GM12873 (cell line): ENCODE data around the gene CDIP1.

Source experiments
- TF ChIP-seq, protein P1 (sequence below): IDR thresholded peaks from 2 replicates; pipeline ENCODE4 v1.5.1; 2012; ENCODE audit warnings: low read depth, mild to moderate bottlenecking, moderate library complexity, low read length, control low read depth; ENCODE audit not compliant: insufficient read depth; ENCODE audit errors: missing control alignments

The CDIP1 gene

DNA sequence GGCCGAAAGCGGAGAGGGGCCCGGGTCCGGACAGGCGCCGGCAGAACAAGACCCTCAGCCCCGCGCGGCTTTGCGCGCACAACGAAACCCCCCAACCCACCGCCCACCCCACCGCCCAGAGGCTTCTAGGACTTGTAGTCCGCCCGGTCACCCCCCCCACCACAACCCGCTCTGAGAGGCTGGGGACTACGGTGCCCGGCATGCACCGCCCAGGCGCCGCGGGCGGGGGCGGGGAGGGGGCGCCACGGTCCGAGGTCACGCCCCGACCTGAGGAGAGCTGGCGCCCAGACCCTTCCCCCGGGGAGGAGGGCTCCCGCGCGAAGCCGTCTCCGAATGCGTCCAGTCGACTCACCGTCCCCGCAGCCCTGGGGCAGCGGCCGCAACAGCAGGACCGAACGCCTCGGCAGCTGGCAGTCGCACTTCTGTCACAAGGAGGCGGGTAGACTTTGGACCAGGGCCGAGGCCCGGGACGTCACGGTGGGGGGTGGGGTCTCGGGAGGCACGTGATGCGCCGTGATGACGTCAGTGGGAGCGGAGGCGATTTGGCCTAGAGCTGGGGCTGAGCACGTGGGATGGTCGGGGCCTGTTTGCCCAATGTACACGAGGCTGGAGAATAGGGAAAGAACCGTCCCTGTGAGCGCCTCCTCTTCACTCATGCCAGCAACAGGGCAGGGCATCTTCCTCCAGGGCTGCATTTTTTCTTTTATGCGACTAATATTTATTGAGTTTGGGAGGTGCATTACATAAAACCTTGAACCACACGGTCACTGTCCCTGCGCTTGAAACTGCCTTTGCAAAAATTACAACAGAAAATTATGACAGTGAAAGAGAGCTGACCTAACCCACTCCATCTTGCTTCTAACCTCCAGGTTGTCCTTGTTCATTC is at the start of gene CDIP1:
TSS of gene CDIP1 (minus strand) at position 424 of the 886 bp plus-strand sequence. CDS start 24,643 bp downstream, outside the sequence.
- TF ChIP-seq, protein P1, sequence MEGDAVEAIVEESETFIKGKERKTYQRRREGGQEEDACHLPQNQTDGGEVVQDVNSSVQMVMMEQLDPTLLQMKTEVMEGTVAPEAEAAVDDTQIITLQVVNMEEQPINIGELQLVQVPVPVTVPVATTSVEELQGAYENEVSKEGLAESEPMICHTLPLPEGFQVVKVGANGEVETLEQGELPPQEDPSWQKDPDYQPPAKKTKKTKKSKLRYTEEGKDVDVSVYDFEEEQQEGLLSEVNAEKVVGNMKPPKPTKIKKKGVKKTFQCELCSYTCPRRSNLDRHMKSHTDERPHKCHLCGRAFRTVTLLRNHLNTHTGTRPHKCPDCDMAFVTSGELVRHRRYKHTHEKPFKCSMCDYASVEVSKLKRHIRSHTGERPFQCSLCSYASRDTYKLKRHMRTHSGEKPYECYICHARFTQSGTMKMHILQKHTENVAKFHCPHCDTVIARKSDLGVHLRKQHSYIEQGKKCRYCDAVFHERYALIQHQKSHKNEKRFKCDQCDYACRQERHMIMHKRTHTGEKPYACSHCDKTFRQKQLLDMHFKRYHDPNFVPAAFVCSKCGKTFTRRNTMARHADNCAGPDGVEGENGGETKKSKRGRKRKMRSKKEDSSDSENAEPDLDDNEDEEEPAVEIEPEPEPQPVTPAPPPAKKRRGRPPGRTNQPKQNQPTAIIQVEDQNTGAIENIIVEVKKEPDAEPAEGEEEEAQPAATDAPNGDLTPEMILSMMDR, result peak; percentile 8

DNA sequence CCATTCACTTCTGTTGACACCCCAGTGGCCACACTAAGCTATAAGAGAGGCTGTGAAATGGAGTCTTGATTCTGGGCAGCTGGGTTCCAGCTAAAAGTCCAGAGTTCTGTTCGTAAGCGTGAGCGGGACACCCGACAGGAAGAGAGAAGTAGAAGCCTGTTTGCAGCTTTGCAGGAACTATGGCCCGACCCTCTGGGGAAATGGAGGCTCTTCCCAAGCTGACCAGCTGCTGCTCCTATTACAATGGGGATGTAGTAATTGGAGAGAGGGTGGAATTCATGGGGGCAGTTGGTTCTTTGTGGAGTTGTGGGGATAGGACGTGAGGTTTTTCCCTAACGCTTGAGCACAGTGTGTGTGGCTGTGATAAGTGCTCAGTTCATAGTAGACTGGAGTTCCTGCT is 47.7 kb upstream of the CDIP1 start:
- TF ChIP-seq, protein P1, result no peak

DNA sequence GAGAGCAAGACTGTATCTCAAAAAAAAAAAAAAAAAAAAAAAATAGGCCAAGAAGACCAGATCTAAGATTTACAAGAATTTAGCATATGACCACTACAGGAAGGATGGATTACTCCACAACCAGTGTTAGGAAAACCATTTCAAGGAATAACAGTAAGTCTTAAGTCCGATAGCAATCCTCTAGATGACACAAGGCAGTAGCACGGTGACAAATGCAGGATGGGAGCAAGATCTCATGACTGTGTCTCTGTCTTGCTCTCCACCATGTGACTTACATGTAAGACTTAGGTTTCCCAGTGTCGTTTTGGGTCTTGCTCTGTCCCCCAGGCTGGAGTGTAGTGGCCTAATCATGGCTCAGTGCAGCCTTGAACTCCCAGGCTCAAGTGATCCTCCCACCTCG is 45.3 kb upstream of the CDIP1 start:
- TF ChIP-seq, protein P1, result no peak

DNA sequence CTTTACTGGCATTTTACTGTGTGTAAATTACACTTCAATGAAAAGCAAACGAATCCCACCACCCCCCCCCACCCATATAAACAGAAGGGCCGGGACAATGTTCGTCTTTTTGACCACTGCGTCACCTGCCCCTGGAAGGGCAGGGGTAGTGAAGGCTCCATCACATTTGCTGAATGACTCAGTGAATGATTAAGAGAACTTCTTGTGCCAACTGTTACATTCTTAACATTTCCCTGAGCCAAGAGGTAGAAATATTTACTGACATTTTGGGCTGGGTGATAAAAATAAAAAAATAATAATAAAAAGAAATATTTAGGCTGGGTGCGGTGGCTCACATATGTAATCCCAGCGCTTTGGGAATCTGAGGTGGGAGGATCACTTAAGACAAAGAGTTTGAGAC is 41.7 kb upstream of the CDIP1 start:
- TF ChIP-seq, protein P1, result no peak

DNA sequence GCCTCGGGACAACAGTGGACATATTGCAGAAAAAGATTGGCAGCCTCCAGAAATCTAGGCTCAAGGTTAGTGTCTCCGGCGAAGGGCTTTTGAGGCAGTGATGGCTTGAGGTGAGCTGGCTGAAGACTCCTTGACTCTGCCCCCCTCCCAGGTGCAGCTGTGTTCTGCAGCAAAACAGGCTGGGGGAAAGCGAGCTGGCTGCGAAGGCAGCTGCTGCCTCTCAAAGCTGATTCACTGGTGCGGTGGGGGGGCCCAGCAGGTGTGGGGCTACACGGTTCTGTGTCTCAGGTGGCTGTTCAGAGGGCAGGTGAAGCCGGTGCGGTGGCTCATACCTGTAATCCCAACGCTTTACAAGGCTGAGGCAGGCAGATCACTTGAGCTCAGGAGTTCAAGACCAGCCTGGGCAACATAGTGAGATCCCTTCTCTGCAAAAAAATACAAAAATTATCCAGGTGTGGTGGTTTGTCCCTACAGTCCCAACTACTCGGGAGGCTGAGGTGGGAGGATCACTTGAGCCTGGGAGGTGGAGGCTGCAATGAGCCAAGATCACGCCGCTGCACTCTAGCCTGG is 40.5 kb upstream of the CDIP1 start:
- TF ChIP-seq, protein P1, result no peak

DNA sequence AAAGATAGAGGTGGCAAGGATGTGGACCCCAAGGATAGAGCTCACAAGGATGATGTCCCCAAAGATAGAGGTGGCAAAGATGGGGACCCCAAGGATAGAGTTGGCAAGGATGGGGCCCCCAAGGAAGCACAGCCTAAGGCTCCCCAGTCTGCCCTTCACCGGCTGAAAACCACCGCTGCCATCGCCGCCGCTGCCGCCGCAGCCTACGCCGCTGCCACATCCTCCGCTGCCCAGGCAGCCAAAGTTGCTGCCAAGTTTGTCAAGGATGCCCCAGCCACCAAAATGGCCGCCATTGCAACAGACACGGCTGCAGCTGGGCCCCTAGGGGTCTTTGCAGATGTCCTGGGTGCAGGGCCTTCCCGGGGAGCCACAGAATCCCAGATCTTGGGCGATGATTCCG is 37.4 kb upstream of the CDIP1 start:
- TF ChIP-seq, protein P1, result no peak

DNA sequence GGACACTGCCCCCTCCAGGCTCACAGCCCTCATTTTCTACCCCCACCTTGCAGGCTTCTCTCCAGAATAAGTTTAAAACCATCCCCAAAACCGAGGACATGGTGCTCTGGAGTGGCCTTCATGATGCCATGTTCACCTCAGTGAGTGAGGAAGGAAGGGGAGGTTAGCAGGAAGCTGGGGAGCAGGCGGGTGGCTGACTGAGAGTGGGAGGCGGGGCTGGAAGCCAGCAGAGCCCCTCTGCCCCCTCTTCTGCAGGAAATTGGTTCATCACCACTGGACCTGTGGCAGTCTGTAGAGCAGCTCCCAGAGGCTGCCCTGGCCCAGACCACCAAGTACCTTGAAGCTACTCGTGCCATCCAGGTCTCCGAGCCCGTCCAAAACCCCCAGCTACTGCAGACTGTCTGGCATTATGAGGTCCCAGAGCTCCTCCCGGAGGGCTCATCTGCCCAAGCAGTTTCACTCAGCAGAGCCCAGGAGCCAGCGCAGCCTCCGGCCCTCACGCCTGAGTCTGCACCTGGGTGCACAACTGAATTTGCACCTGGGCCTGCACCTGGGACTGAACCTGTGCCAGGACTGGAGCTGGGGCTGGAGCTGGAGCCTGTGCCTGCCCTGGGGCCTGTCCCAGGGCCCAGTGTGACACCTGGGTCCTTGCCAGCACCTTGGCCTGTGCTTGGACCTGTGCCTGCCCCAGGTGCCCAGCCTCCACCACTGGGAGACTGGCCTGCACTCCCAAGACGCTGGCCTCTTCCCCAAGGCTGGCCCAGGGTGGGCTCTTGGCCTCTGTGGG is 36.5 kb upstream of the CDIP1 start:
- TF ChIP-seq, protein P1, result peak; percentile 23
